ENCODE measurements around the gene ADIPOQ. TPM values are rescaled to one million over a fixed set of nuclear protein-coding genes. Genes with fewer than 3 reads are reported as not detected.
"Not testable (repeated sequence)": the region's sequence is repeated elsewhere in the genome, so short reads cannot be mapped to it uniquely, and the experiment has no call there.

Gene ADIPOQ
- total and polyA plus RNA-seq, 12 donors, result 0.39 to 47.0 (median 6.8) TPM; not detected in 1

GRCh38 chr3:186902713-186903112 lies 60.2 kb downstream of the ADIPOQ start:
- Histone ChIP-seq H3K36me3 (no peaks in the 10 kb centered on the region), H3K4me3 (no peak overlapping the region), H3K27me3 (no peaks in the 10 kb centered on the region), H3K9me3 (peaks cover 0 to 15% (median 0%) of the 10 kb centered on the region in 11 donors), H3K4me1 (peaks cover 0 to 15% (median 4%) of the 10 kb centered on the region in 9 donors), H3K27ac (no peak overlapping the region)
- no peak for TF ChIP-seq CTCF (IDR thresholded peaks at IDR 0.05)
- ATAC-seq (no peak), DNase-seq (no peak)
- intact Hi-C loops (cut with DNase I), result no loop called here
- WGBS, 2 donors, result 90 to 91% methylated on average over 2 of the region's 2 CpGs

GRCh38 chr3:186903676-186904075 lies 61.2 kb downstream of the ADIPOQ start:
- ATAC-seq; H3K27ac ChIP-seq; H3K27me3 ChIP-seq; DNase-seq; H3K4me3 ChIP-seq; H3K36me3 ChIP-seq; intact Hi-C loops (cut with DNase I): not testable (repeated sequence)
- WGBS, 2 donors, result 82 to 96% methylated on average over 2 of the region's 2 CpGs
- H3K9me3 ChIP-seq, result peaks cover 0 to 15% (median 0%) of the 10 kb centered on the region in 11 donors
- peaks cover 0 to 15% (median 4%) of the 10 kb centered on the region in 9 donors for H3K4me1 ChIP-seq

- H3K4me1 ChIP-seq, result peaks cover 0 to 16% (median 0%) of the 10 kb centered on the region in 9 donors
- DNase-seq; H3K27ac ChIP-seq; H3K4me3 ChIP-seq; intact Hi-C loops (cut with DNase I); H3K27me3 ChIP-seq; H3K36me3 ChIP-seq; ATAC-seq: not testable (repeated sequence)
- WGBS, 2 donors, result 93 to 99% methylated on average over 3 of the region's 3 CpGs
- peaks cover 0 to 15% (median 0%) of the 10 kb centered on the region in 11 donors for H3K9me3 ChIP-seq
These were observed 64.6 kb downstream of the ADIPOQ start for GRCh38 chr3:186907075-186907474.

Other genes with a start within 250 kb of the ADIPOQ start
- gene AHSG, start 229.7 kb upstream of the ADIPOQ start, total RNA-seq, result not detected
- not detected for gene AHSG, start 229.7 kb upstream of the ADIPOQ start, polyA plus RNA-seq
- under 1 TPM in 4 of 10 donors, not detected in 6; 0.21 to 0.42 (median 0.30) TPM for gene FETUB, start 202.3 kb upstream of the ADIPOQ start, total RNA-seq
- gene FETUB, start 202.3 kb upstream of the ADIPOQ start, polyA plus RNA-seq, result not detected
- under 1 TPM in 1 of 10 donors, not detected in 9; 0.20 TPM for gene HRG, start 176.7 kb upstream of the ADIPOQ start, total RNA-seq
- not detected for gene HRG, start 176.7 kb upstream of the ADIPOQ start, polyA plus RNA-seq
- under 1 TPM in 9 of 10 donors, not detected in 1; 0.15 to 0.92 (median 0.42) TPM for gene KNG1, start 125.4 kb upstream of the ADIPOQ start, total RNA-seq
- gene KNG1, start 125.4 kb upstream of the ADIPOQ start, polyA plus RNA-seq, result under 1 TPM in 1 of 2 donors, not detected in 1; 0.07 TPM
- gene EIF4A2, start 59.1 kb upstream of the ADIPOQ start, total RNA-seq, result 100 to 1,000 TPM; 314 to 476 (median 439) TPM
- gene EIF4A2, start 59.1 kb upstream of the ADIPOQ start, polyA plus RNA-seq, result 100 to 1,000 TPM; 231 to 401 TPM
- 10 to 100 TPM in 1 of 10 donors, 1 to 10 TPM in 9; 5.8 to 10.6 (median 8.0) TPM for gene RFC4, start 36.2 kb upstream of the ADIPOQ start, total RNA-seq
- gene RFC4, start 36.2 kb upstream of the ADIPOQ start, polyA plus RNA-seq, result 10 to 100 TPM in 1 of 2 donors, 1 to 10 TPM in 1; 9.4 to 18.8 TPM
- gene ST6GAL1, start 87.8 kb downstream of the ADIPOQ start, total RNA-seq, result 10 to 100 TPM; 55.9 to 94.7 (median 68.7) TPM
- 10 to 100 TPM; 19.5 to 36.3 TPM for gene ST6GAL1, start 87.8 kb downstream of the ADIPOQ start, polyA plus RNA-seq

Data from heart right ventricle (tissue), 16 donors.